COLO829 (cell line): ENCODE measurements around the gene OASL.
A peak's percentile ranks its signal among the peaks of the same experiment; 100 is the strongest.
"Not testable (repeated sequence)": the region's sequence is repeated elsewhere in the genome, so short reads cannot be mapped to it uniquely, and the experiment has no call there.

Experiments used
- DNase-seq: peaks from one replicate; pipeline ENCODE4 v3.0.0; 2012; ENCODE audit warnings: low spot score

OASL gene

GRCh38 chr12:121038861-121039668, at the start of gene OASL:
TSS of gene OASL (minus strand) at chr12:121039246. CDS start at chr12:121038971, 275 bp downstream.
- peak; percentile 41 for DNase-seq

GRCh38 chr12:121088195-121088585, 49.1 kb upstream of the OASL start:
- no peak for DNase-seq

- no peak for DNase-seq
Observed at GRCh38 chr12:121087467-121088194, 48.6 kb upstream of the OASL start.

GRCh38 chr12:121086781-121087295, 47.8 kb upstream of the OASL start:
- no peak for DNase-seq

GRCh38 chr12:121085506-121086353, 46.7 kb upstream of the OASL start:
- no peak for DNase-seq

GRCh38 chr12:121085069-121085468, 46.0 kb upstream of the OASL start:
- DNase-seq, result no peak

GRCh38 chr12:121084229-121084628, 45.2 kb upstream of the OASL start:
- no peak for DNase-seq

GRCh38 chr12:121080909-121081308, 41.9 kb upstream of the OASL start:
- no peak for DNase-seq

GRCh38 chr12:121079736-121080272, 40.8 kb upstream of the OASL start:
- DNase-seq, result no peak

- not testable (repeated sequence) for DNase-seq
Observed at GRCh38 chr12:121077440-121077839, 38.4 kb upstream of the OASL start.

- DNase-seq, result not testable (repeated sequence)
Observed at GRCh38 chr12:121075911-121076310, 36.9 kb upstream of the OASL start.

- no peak for DNase-seq
Observed at GRCh38 chr12:121072147-121072546, 33.1 kb upstream of the OASL start.

- DNase-seq, result no peak
Observed at GRCh38 chr12:121069206-121069605, 30.2 kb upstream of the OASL start.

GRCh38 chr12:121065345-121065744, 26.3 kb upstream of the OASL start:
- DNase-seq, result no peak

- DNase-seq, result not testable (repeated sequence)
Observed at GRCh38 chr12:121064586-121064985, 25.5 kb upstream of the OASL start.

- DNase-seq, result no peak
Observed at GRCh38 chr12:121064116-121064515, 25.1 kb upstream of the OASL start.

GRCh38 chr12:121062391-121063045, 23.5 kb upstream of the OASL start:
- DNase-seq, result no peak

GRCh38 chr12:121061831-121062230, 22.8 kb upstream of the OASL start:
- peak; percentile 21 for DNase-seq

GRCh38 chr12:121060149-121061001, 21.3 kb upstream of the OASL start:
- peak; percentile 35 for DNase-seq
